HUDEP-2 (cell line): Measurements from ENCODE around the gene HECTD4.
"Not testable (repeated sequence)": the region's sequence is repeated elsewhere in the genome, so short reads cannot be mapped to it uniquely, and the experiment has no call there.

Experiments used
- DNase-seq, 76 experiments: peaks; one replicate each; lab custom pipeline; 2025; ENCODE audit not compliant: unreplicated experiment in 76 of 76; lab: John Stamatoyannopoulos, UW

HECTD4 gene

DNA sequence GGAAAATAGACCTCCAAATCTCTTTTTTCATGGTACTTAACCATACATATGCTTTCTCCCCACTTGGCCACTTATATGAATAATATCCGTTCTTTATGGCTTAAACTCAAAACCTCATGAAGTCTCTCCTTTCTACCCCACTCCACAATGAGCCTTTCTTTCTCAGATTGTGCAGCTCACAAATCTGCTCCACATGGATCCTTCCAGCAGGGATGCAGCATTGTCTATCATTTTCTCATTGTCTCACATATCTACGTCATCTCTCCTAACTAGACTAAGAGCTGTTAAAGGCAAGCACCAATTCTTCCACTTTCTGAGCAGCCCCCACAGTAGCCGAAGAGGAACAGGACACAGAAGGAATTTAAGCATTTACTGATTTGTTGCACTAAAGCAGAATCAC lies 106.4 kb downstream of the HECTD4 start:
- no peak for DNase-seq

DNA sequence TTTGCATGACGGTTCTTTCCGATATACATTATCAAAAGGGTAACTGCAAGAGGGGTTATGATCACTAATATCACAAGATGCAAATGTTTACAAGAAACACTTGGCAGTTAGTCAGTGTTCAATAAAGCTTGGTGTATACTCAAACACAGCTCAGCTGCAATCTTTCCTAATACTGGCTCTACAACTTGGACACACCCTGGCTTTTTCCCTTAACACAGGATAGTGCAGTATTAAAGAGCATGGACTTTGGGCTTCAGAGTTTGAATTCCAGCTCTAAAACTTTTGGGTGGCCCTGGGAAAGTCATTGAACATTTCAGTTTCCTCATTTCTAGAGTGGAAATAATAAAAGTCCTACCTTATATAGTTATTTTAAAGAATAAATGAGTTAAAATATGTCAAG lies 107.0 kb downstream of the HECTD4 start:
- no peak for DNase-seq

DNA sequence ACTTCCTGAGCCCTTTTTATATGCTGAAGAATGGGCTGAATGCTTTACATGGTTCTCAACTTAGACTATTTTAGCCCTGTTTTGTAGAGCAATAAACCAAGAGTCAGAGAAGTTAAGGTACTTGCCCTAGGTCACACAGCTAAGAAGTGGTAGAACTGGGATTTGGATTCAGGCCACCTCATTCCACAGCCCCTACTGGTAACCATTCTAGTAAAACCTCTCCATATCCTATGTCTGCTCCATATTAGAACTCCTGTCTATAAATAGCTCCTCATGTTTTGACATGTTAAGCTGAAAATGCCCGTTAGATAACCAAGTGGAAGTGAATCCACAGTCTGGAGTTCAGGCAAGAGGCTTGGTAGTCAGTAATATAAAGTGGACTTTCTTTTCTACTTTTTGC lies 111.6 kb downstream of the HECTD4 start:
- no peak for DNase-seq

DNA sequence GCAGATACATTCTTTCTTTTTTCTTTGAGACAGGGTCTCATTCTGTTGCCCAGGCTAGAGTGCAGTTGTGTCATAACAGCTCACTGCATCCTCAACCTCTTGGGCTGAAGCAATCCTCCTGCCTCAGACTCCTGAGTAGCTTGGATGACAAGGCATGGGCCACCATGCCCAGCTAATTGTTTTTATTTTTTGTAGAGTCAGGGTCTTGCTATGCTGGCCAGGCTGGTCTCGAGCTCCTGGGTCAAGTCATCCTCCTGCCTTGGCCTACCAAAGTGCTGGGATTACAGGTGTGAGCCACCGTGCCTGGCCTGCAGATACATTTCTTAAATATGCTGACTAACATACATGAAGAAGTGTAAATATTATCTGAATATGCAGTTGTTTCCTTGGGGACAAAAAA lies 115.8 kb downstream of the HECTD4 start:
- no peak for DNase-seq

DNA sequence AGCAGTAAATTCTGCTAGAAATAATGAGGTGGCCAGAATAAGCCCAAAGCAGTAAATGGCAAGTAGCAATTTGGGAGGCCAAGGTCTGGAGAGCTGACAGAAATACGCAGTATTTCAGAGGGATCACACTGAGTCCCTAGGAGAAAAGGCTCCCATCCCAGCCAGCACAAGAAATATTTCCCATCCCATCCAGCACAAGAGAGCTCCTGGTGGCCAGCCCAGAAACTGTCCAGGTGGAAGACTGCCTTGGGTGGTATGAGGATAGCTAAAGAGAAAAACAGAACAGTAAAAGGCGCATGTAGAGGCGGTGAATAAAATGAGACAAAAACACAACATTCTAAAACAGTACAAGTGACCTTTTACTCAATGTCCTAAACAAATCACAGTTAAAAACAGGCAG lies 120.7 kb downstream of the HECTD4 start:
- no peak for DNase-seq

DNA sequence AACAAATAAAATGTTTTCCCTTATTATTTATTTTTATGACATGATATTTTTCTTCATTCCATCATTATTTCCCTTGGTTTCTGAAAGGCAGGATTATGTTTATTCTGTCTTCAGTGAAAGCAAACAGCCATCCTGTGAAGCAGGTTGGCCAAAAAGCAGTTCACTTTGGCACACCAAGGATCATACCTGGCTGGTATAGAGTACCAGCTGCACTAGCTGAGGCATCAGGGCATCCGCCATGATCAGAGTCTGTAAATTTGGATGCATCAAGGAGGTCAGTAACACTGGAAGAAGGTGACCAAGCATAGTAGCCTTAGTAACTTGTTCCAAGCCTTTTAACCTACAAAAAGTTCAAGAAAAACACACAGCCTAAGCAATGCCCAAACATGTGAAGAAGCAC lies 123.3 kb downstream of the HECTD4 start:
- no peak for DNase-seq

DNA sequence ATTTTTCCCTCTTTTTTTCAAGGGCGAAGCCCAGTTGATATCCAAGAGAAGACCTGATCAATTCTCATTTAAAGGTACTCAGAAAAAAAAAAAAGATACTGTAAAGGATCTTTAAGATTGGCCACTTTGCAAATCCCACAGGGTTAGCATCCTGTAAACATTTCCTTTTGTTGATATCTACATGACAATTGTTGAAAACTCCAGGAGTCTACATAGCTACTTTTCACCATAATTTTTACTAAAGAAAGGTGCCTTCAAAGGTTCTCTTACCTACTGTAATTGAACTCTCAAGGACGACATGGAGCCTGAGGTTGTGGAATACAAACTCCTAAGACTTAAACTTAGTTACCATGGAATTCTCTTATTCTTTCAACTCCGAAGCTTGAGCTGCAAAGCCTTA lies 125.5 kb downstream of the HECTD4 start:
- no peak for DNase-seq

DNA sequence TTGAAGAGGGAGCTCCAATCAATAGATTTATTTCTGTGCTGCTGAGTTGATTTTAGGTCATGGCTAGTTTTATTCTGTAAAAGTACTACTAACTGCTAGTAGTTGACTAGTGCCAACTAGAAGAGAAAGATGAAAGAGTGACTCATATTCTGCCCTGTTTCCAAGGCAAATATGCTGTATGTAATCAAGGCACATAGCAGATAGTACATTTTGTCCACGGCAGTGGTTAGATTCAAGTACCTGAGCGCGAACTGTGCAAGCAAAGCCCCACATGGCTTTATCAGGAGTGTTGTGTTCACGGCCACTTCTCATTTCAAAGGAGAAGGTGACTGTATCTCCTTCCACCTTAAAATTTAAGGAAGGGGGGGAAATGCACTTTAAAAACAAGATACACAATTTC lies 130.0 kb downstream of the HECTD4 start:
- no peak for DNase-seq

DNA sequence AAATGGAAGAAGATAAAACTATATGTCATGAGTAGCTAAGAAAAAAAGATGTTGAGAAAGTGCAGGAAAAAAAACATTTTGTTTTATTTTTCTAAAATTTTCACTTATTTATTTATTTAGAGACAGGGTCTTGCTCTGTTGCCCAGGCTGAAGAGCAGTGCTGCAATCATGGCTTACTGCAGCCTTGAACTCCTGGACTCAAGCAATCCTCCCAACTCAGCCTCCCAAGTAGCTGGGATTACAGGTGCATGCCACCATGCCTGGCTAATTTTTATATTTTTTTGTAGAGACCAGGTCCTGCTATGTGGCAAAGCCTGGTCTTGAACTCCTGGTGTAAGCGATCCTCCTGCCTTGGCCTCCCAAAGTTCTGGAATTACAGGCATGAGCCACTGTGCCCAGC lies 137.3 kb downstream of the HECTD4 start:
- DNase-seq: not testable (repeated sequence)

DNA sequence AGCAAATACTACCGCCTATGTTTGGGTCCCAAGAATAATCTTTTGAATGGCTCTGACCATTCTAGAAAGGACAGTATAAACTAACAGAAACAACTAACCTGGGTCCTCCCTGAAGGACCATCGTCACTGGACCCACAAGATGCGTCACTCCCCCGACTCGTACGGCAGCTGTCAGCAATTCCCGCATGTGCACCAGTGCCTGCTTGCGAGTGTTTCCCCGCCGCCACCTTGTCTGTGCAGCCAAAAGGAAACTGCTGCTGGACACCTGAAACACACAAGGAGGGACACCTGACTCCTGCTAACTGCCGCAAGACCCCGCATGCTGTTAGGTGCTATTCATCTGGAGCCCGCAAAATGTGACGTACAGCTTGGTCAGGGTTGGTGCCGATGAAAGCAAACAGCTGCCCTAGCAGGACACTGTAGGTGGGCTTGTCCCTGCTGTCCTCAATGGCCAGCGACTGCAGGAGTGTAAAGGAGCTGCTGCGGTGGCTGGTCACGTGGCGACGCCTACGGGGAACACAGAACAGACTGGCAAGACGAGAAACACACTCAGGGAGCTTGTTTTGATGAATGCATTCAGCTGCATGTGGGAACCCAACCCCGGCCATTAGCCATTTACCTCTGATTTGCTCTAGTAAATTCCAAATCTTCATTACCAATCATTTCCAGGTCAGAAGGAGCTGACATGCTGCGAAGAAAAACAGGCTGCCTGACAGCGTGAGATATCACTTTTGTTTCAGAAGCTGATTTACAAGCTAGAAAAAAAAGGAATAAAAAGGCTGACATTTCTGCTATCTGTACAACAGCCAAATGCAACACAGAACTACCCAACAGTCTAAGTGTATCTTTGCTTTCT lies 138.7 kb downstream of the HECTD4 start:
- no peak for DNase-seq

DNA sequence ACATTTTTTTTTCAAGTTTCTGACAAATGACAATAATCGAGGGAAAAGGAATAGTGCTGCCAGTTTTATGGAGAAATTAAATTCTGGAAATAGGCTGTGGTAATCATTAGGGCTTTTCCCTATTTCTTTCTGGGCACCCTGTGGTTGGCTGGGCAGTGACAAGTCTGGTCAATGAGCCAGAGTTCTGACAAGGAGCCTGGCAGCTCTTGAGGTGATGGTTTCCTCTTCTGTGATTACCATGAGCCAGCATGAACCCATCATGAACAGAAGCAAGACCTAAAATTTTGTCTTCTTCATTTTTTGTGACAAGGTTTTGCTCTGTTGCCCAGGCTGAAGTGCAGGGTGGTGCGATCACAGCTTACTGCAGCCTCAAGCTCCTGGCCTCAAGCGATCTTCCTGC lies 141.1 kb downstream of the HECTD4 start:
- DNase-seq: no peak

DNA sequence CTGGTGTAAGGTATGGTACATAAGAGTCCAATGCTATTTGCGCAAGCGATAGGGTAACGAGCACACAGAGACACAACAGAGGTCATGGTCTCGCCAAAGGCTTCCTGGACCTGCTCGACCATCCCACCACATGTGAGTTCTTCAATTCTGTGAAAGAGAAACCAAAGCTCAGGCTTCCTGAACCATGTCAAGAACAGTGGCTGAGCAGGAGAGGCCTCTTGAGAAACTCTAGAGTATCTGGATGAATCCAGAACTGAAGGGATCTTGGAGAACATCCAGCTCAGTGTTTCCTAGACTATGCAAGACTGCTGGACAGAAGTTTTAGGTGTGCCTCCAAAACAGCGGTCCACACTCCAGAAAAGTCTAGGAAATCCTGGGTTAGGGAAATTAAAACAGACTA lies 142.3 kb downstream of the HECTD4 start:
- no peak for DNase-seq

DNA sequence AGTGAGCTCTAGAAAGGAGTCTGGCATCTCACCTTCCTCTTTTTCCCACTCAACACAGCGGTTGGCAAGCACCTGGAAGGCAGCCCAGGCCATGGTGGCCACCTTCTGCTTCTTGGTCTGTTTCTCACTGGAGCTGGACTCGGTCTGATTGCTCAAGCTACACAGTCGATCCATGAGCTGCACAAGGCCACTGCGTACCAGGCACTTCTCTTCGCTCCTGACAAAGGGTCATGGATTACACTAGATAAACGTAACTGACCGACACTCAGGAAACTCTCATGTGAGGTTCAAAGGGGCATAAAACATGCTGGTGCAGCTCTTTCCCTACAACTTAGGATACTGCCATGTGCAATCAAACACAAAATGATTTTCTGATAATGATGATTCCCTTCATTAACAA lies 143.2 kb downstream of the HECTD4 start:
- DNase-seq: no peak

DNA sequence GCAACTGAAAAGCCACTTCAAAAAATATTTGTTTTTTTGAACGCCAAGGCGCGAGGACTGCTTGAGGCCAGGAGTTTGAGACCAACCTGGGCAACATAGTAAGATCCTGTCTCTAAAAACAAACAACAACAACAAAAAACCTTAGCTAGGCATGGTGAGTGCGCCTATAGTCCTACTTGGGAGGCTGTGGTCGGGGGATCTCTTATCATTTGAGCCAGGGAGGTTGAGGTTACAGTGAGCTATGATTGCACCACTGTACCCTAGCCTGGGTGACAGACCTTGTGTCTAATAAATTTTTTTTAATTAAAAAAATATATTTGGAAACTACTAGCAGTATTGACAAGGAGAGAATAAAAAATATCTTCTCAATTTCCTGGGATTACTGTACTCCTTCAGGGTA lies 143.8 kb downstream of the HECTD4 start:
- no peak for DNase-seq

DNA sequence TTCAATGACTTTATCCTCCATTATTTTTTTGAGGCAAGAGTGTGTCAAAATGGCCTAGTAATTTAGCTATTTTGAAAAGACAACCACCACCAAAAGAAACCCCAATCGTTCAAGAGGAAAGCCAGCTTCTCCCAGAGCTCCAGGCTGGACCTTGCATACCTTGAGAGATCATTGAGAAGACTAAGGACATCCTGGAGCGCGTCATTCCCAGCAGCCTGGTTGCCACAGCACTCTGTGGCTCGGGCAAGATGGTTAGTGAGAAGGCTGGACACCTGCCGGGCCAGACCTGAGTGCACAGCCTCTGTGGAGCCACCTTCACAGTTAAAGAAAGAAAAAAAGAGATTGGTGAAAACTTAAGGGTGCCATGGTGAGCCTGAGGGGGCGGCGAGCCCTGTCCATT lies 145.4 kb downstream of the HECTD4 start:
- no peak for DNase-seq

DNA sequence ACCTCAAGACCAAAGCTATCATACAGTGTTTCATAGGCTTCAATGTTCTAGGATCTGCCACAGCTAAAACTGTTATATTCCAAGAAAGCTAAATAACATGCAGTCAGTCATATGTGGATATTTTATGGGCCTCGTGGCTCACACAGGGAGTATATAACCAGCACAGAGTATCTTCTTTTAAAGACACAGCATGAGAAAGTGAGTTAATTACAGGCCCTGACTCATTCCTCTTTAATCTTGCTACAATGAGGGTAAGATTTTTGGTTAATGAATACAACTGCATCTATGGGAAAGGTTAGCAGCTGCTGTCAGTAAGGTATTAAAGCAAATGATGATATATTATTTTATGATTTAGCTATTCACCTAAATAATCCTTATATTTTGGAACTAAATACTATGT lies 145.8 kb downstream of the HECTD4 start:
- no peak for DNase-seq

DNA sequence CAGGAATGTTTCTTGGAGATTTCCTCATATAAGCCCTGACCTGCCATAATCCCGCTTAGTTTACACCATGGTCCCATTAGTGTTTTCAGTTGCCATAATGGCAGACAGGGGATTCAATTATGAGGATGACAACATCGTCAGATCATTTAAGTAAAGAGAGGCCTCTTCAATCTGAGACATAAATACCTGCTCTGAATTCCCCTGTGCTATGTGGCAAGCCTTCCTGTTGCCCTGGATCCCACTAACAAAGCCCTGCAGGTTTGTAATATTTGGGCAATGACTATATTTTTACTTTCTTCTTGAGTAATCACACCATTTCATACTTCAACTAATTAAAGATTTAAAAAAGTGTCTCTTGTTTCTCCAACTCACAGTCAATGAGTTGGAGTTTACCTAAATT lies 147.9 kb downstream of the HECTD4 start:
- no peak for DNase-seq

DNA sequence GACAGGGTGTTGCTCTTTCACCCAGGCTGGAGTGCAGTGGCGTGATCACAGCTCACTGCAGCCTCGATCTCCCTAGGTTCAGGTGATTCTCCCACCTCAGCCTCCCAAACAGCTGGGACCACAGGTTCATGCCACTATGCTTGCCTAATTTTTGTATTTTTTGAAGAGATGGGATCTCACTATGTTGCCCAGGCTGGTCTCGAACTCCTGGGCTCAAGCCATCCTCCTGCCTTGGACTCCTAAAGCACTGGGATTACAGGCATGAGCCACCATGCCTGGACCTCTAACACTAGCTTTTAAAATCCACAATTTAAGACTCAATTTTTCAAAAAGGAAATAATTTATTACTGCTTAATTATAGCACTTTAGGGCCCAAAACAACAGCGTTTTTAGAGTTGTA lies 149.0 kb downstream of the HECTD4 start:
- DNase-seq: no peak

DNA sequence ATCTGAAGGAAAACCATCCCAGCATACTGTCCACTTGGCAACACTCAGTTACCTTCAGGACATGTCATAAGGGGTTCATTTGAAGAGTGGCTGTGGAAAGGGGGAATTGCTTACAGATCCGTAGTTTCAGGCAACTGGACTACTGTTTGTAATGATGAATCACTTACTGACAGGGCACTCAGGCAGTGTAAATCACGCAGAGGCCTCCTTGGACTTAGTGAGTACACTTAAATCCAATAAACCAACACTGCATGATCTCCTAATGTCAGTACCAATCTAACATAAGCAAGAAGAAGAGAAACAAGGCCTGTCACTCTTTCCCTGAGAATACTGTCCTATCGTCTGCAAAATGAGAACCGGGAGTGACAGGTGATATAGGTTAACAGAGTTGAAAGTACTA lies 152.1 kb downstream of the HECTD4 start:
- no peak for DNase-seq

DNA sequence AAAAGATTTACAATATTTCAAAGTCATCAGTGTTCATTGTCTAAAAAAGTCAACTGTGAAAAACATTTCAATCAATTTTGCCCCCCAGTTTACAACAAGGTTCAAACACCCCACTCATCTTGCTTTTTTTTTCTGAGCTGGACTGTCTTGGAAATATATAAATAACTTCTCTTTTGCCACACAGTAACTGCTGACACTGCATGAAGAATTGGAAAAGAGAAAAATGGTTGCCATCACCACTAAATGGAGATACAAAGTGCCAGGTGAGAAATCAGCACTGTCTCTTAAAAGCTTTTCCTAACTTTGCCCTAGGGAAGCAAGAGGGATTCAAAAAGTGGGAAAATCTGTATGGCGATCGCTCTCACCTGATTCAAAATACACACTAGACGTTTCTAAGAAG lies 155.5 kb downstream of the HECTD4 start:
- DNase-seq: no peak

DNA sequence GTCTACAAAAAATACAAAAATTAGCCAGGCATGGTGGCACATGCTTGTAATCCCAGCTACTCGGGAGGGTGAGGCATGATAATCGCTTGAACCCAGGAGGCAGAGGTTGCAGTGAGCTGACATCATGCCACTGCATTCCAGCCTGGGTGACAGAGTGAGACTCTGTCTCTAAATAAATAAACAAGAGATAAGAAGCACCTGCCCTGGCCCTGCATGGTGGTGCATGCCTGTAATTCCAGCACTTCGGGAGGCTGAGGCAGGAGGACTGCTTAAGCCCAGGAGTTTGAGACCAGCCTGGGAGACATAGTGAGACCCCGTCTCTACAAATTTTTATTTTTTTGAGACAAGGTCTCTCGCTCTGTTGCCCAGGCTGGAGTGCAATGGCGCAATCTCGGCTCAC lies 161.6 kb downstream of the HECTD4 start:
- DNase-seq: not testable (repeated sequence)

DNA sequence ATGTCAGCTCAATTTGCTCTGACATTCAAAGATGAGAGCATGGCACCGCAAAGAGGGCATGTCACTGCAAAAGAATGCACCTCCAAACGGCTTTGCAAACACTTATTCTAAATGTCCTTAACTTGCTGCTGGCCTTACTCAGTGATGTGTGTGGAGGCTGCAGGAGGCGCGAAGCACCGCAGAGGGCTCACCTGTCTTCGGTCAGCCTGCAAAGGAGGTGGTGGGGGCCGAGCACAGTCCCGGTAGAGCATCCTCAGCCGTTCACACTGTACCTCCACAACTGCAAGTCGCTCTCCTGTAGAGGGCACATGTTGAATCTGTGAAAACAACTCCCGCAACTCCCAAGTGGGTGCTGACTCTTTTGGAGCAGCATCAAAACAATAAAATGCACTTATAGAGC lies 163.0 kb downstream of the HECTD4 start:
- DNase-seq: no peak

DNA sequence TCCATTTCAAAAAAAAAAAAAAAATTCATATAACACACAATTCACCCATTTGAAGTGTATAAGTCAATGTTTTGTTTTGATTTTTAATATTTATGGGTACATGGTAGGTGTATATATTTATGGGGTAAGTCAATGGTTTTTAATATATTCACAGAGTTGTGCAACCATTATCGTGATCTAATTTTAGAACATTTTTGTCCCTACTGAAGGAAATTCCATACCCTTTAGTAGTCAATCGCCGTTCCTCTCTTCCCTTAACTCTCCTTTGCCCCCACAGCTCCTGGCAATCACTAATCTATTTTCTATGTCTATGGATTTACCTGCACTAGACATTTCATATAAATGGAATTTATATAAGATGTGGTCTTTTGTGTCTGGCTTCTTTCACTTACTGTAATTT lies 164.1 kb downstream of the HECTD4 start:
- no peak for DNase-seq
